ENCODE data around the gene GCN1.
A peak's percentile ranks its signal among the peaks of the same experiment; 100 is the strongest.

The GCN1 gene

DNA sequence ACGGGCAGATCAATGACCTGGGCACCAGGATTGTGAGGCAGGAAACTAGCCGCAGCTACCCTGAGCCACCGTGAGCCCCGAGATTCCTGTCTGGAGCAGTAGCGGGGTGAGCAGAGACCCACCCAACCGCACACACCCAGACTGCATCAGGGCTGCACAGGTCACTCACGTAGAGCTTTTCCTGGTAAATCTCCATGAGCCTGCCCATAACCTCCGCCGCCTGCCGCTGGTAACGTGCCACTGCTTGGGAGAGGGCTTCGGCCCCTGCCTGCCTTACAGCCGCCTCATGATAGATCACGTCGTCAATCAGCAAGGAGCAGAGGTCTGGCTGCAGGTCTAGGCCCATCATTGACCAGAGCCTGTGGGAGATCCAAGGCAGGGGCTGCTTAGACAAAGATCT is 39.4 kb downstream of the GCN1 start:
- FAIRE-seq (no peak), DNase-seq (ENCODE audit: insufficient read length, low spot score) (no peak)

GRCh38 chr12:120150919-120151525 is 43.5 kb downstream of the GCN1 start:
- FAIRE-seq (no peak), DNase-seq (ENCODE audit: insufficient read length, low spot score) (no peak)

DNA sequence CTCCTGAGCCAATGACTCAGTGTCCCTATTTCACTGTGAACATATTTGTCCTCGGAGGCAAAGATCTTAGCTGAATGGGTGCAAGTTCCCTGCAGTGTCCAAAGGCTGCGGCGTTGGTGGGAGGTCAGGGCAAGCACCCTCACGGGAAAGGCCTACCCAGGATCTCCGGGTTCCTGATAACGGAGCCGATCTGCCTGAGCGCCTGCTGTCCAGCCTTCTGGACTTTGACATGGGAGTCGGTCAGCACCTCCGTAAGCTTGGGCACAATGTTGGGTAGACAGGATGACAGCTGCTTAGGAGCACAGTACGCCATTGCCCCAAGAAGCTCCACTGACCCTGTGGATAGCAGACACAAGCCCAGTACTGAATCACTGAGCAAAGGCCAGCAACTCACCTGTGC is 46.5 kb downstream of the GCN1 start:
- no peak for FAIRE-seq
- DNase-seq (ENCODE audit: insufficient read length, low spot score) = no peak

DNA sequence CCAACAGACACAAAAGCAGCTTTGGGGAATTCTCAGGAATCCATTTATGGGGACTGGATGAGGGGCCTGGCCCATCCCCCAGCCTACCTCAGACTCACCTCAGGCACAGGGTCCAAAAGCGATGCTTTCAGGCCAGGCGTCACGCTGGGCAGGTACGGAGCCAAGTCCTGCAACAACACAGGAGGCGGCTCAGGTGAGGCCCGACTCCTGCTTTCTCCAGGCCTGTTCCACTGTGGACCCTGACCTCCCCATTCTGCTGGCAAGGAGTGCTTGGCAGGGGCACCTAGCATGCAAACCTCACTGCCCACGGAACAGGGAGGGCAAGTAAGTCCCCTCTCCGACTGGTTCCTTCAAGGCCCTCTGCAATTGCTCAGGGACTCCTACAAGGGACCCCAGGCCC is 49.4 kb downstream of the GCN1 start:
- no peak for DNase-seq (ENCODE audit: insufficient read length, low spot score)
- no peak for FAIRE-seq

DNA sequence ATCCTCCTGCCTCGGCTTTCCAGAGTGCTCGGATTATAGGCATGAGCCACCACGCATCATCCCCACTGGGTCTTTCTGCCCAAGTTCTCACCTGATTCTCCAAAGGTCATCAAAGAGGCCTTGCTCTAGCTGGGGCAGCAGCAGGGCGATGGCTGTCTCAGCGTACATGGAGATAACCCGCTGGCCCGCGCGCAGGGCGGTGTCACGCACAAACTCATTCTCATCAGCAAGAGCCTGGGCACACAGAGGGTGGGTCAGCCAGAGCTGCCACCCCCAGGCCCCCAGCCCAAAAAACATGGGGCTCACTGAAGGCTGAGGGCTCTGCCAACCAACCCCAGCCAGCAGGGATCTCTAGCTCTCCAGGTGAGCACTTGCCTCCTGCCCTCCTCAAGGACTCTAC is 50.3 kb downstream of the GCN1 start:
- DNase-seq (ENCODE audit: insufficient read length, low spot score) (no peak), FAIRE-seq (no peak)

DNA sequence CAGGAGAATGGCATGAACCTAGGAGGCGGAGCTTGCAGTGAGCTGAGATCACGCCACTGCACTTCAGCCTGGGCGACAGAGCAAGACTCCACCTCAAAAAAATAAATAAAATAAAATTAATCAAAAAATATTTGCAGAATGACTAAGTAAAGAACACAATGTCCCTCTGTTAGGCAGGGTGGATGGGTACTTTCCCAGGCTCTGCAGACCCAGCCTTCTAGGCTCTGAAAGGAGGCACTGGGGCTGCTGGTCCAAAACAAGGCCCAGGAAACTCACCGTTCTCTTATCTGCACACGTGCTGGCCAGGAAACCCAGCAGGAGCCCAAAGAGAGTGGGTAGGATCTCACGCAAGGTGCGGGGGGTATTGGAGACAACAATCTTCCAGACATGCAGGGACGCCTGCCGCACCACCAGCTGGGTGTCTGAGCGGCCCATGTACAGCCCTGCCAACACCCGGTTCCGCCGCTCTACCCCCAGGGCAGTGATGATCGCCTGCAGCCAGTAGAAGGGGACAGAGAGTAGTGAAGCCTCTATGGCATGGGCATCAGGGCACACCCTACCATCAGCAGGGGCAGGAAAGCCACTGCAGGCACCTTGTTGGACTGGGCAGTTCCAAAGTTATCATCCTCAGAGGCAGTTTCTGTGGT is 52.2 kb downstream of the GCN1 start:
- FAIRE-seq = no peak
- no peak for DNase-seq (ENCODE audit: insufficient read length, low spot score)

GRCh38 chr12:120141336-120141735 is 53.2 kb downstream of the GCN1 start:
- no peak for FAIRE-seq

DNA sequence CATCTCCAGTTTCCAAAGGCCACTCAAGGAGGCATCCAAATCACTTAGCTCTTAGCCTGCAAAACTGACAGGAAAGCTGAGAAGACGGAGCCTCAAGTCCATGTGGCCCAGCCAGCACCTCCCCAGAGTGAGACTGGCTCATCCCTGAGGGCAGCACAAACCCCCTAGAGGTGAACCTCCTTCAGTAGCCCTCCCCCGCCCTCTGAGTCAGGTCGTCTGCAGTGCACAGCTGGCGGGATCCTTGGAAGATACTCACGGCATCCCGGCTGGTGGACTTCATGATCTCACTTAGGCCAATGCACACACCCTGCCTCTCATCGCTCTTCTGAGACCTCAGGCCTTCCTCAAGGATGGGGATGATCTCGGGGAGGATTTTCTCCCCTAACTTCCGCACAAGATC is 53.9 kb downstream of the GCN1 start:
- DNase-seq (ENCODE audit: insufficient read length, low spot score) = no peak
- no peak for FAIRE-seq

More at GRCh38 chr12:120141336-120141735, 53.2 kb downstream of the GCN1 start:
- no peak for DNase-seq (ENCODE audit: insufficient read length, low spot score)

- DNase-seq (ENCODE audit: insufficient read length, low spot score) (no peak), FAIRE-seq (no peak)
These were observed 54.6 kb downstream of the GCN1 start for GRCh38 chr12:120139958-120140357.

DNA sequence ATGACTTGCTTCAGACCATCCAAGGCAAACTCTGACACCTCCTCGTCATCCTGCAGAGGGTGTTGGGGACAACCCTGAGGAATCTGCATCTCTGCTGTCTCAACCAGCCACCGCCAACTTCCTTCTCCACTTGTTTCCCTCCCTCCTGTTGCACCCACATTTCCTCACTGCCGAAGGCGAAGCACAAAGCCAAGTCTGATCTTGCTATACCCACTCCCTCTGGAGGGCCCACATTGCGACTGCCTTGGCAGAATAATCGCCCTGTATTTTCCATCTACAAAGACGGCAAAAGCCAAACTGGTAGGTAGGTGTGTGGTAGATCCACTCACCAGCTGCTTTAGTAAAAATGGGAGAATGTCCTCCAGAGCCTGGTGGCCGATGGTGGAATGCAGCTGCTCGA is 56.1 kb downstream of the GCN1 start:
- DNase-seq (ENCODE audit: insufficient read length, low spot score) (no peak), FAIRE-seq (no peak)

GRCh38 chr12:120137833-120138232 is 56.7 kb downstream of the GCN1 start:
- DNase-seq (ENCODE audit: insufficient read length, low spot score) = no peak
- no peak for FAIRE-seq

DNA sequence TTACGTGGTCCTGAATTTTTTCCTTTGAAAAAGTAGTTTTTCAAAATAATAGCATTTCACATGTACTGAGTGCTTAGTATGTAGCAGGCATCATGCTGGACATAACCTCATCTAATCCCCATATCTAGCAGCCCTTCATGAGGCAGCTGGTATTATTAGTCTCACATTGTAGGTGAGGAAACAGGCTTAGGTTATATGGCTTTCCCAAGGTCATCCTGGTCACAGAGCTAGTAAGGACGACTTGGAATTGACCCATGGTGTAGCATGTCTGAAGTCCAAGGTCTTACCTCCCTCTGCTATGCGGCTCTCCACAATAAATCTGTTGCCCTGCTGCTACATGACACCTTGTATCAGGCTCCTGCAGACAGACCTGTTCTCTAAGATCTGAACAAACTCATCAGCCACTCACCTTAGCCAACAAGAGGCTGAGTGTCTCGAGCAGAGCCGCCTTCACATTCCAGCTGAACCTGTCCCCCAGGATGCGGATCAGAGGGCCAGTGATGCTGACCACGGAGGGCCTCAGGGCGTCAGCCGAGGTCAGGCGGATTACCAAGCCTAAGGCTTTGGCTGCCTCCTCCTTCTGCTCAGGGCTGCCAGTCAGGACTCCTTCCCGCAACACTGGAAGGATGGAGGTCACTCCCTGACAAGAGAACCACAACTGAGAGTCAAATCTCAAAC is 58.3 kb downstream of the GCN1 start:
- DNase-seq (ENCODE audit: insufficient read length, low spot score) (no peak), FAIRE-seq (no peak)

DNA sequence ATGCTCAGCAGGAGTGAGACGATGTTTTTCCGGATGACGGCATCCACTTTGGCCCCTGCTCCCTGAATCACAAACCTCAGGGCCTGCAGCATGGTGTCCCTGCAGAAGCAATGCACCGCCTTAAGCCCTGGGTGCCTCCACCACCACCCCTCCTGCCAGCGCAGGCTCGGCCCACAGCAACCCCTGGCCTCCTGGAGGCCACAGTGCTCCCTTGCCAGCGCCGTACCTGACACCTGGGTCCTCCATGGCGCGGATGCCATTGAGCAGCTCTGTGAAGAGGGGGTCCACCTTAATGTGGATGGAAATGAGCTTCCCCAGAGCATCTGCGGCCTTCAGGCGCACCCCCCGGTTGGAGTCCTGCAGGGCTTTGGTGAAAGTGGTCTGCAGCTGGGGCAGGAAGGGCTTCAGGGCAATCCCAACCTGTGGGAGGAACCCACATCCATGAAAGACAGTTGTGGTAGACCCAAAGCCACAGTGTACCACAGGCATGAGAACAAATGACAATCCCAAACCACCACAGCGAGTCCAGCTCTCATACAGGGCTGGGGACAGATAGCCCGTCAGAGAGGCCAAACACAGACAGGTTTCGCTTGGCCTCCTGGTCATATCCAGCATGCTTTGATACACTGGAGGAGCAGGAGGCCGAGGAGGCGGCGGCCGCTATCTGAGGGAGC is 60.1 kb downstream of the GCN1 start:
- DNase-seq (ENCODE audit: insufficient read length, low spot score) (no peak), FAIRE-seq (no peak)

GRCh38 chr12:120132863-120133385 is 61.6 kb downstream of the GCN1 start:
- DNase-seq (ENCODE audit: insufficient read length, low spot score) (peak; percentile 67), FAIRE-seq (peak; percentile 100)

- DNase-seq (ENCODE audit: insufficient read length, low spot score) = no peak
- FAIRE-seq = peak; percentile 78
These were observed 62.3 kb downstream of the GCN1 start for GRCh38 chr12:120132054-120132836.

GRCh38 chr12:120131116-120131515 is 63.4 kb downstream of the GCN1 start:
- FAIRE-seq (no peak), DNase-seq (ENCODE audit: insufficient read length, low spot score) (no peak)

DNA sequence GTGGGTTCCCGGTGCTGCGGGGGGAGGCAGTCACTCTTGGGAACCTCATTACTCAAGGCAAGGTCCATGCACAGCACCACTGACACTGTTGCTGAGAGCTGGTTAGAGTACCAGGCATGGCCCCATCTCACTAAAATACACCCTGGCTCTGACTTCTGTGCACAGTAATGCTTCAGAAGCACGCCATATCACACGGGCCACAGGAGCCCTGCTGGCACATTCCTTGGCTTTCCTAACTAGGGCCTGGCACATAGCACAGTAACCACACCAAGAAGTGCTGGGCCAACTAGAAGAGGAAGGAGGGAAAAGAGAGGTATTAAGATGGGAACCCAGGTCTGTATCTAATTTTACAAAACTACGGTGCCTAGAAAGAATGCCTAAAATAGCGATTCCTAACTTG is 64.5 kb downstream of the GCN1 start:
- FAIRE-seq (no peak), DNase-seq (ENCODE audit: insufficient read length, low spot score) (no peak)

DNA sequence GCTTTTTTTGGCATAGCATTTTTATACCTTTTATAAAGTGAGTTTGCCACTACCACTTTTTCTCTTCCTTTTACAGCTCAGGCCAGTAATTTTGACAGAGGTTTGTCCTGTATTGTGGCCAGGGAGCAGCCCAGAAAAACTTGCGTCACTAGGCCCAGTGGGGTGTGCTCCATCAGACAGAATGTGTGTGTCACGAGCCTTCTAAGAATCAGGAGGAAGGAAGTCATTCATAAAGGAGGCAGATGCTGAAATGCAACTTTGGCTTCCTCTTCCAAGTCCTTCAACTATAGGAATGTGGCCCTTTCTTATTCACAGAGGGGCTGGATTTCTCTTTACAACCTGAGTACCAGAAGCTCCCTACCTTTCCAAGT is 67.9 kb downstream of the GCN1 start:
- no peak for DNase-seq (ENCODE audit: insufficient read length, low spot score)

DNA sequence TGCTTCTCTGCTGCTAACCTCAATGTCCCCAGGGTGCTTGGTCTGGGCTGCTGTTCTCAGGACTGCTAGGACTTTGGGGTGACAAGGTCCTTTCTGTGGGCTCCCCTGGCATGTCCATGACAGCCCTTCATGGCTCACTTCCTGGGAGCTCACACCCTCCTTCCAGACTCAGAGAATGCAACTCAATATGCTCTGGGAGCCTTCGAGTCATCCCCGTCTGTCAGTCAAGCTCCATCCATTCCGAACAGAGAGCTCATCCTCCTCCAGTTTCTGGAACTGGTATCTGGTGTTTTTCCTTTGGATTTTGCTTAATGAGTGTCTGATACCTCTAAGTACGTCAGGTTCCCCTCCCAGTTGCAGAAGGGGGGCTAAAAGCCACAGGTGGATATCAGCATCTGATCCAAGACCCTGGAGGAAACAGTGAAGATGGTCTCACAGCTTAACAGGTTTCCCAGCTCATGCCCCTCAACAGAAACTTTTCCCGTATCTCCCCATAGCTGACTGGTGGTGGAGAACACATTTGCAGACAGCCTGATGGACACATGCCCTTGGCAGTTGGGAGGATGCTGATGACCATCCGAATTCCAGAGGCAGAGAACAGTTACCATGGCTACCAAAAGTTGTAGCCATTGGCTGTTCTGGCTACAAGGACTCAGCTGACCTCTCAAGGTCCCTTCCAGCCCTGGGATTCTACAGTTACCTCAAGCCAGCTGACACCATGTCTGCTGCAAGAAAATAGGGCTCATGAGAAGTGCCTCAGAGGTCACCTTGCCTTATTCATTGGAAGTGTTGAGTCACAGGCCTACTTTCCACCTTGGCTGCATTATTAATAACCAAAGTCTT is 68.5 kb downstream of the GCN1 start:
- no peak for FAIRE-seq
- no peak for DNase-seq (ENCODE audit: insufficient read length, low spot score)

More for the DNA sequence above, 67.9 kb downstream of the GCN1 start:
- FAIRE-seq = no peak

DNA sequence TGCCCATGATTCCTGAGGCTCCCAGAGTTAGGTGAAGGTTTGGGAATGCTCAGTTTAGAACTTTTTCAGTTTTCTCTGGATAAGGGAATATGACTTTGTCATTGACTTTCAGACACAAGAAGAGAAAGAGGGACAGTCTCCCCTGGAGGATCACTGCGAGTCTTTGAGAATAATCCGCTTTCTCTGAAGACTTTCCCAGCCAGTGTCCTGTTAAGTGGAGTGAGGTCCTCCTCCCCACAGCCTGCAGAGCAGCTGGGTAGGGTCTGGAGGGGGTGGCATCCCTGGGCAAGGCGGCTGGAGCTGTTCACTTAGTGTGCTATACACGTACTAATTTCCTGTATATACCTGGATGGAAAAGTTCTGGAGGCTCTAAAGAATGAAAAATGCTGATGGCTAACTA is 69.5 kb downstream of the GCN1 start:
- DNase-seq (ENCODE audit: insufficient read length, low spot score) = no peak
- FAIRE-seq = no peak
